NCI-H146 (cell line): ENCODE measurements around the gene RTP2.
A peak's percentile ranks its signal among the peaks of the same experiment; 100 is the strongest.

Experiments
- DNase-seq: peaks from one replicate; lab custom pipeline; 2025; lab: John Stamatoyannopoulos, UW

Gene RTP2

DNA sequence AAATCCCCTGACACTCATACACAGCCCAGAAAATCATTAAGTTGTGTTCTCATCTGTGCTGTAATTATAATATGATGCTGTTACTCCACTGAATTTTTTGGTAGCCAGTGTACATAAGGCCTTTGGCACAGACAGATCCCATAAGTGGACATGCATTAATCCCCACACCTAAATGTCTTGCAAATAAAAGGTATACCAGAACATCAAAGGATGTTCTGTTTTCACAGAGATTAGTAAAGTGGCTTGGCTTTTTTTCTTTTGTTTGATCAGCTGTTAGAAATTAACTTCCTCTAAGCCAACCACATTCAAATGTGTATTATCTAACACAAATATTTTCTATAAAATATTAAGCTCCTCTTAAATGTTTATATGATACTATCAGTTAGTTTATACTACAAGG, 34.8 kb downstream of the RTP2 start:
- peak; percentile 61 for DNase-seq

DNA sequence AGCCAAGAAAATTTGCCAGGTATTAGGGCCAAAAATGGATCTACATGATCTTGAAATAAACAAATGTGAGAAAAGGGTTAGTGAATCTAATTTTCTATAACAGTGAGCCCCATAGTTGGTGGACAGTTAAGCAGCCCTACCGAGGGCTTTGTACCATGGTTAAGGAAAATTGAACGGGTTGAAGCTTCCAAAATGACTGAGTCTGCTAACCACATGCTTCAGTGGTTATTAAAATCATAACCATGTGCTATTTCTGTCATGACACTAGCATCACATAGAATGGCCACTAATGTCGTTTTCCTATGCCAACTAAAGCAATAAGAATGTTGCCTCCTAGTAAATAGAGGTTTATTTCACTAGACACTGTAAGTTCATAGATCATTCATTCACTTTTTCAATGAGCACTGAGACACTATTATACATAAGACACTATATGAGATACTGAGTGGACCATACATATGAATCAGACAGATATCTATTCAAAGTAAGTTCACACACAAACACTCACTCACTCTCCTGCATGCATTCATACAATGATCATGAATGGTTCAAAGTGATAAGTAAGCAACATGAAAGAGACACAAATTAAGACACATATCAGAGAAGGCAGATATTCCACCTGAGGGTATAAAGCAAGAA, 36.5 kb downstream of the RTP2 start:
- no peak for DNase-seq

DNA sequence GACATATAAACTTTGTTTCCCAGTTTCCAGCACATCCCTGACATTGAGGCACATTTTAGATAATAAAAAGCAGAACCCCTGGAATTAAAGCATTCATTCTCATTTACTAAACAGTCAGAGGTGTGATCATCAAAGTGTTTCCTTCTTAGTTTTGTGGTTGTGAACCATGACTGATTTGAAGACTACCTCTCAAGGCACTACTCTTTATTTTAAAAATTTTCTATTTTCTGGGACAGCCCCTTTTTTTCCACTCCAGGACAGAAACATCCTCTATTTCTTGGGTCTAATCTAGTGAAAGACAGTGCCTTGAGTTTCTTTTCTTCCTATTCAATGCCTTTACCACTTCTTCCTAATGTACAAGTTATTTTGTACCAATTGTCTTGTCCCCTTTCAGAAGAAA, 37.3 kb downstream of the RTP2 start:
- no peak for DNase-seq

DNA sequence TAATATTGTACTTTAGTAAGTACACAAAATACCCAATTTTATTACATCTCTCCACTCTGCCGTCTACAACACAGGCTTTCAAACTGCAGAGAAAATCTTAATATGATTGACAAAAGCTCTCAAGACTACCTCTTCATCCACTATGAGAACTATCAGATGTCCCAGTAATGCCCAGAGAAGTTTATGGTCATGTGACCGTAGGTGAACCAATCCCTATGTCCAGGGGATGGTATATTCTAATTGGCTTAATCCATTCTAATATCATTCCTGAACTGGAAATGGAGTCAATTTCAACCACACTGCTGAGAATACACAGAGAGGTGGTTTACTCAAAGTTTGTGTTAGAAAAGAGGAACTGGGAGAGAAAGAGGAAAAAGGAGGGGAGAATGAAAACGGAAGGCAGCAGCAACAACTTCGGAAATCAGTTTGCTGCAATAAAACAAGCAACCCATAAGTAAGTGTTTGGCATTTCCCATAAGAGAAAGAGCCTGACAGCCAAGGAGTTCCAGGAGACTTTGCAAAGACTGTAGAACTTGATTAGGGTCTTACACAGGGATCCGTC, 39.4 kb downstream of the RTP2 start:
- DNase-seq, result no peak

DNA sequence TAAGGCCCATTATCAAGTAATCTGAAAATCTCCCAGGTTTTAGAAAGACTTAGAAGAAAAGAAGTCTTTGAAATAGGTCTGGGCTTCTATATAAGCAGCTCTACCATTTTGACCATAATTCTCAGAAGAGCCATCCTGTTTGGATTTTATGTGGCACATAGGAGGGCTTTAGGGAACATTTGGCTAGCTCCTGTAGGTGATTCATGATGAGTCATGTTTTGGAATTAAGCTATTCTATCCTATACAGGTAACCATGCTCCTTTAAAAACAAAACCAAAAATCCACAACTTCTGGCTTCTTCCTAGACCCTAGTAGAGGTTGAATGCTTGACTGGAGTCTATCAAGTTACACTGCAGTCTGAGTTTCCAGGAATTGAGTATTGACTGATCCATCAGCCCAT, 41.1 kb downstream of the RTP2 start:
- DNase-seq, result no peak

DNA sequence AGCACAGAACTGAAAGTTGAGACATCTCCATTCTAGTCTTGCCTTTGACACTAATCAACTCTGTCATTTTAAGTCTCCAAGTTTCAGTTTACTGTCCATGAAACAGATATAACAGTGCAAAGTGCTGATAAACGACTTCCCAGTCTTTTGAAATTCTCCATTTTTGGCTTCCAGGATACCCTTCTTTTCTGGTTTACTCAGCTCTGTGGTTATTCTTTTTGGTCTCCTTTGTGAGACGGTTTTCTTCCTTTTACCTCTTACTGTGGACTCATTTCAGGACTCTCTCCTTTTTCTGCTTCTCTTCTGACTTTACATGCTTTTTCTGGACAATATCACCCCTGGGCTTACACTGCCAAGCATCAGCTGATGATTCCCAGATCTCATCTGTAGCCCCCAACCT, 51.1 kb downstream of the RTP2 start:
- no peak for DNase-seq
